ENCODE data around the gene TAS2R46. TPM values are rescaled to one million over a fixed set of nuclear protein-coding genes. Genes with fewer than 3 reads are reported as not detected.
"Not testable (repeated sequence)": the region's sequence is repeated elsewhere in the genome, so short reads cannot be mapped to it uniquely, and the experiment has no call there.

The TAS2R46 gene
- polyA plus RNA-seq, 10 donors = 0.19 to 0.26 TPM; not detected in 8

GRCh38 chr12:11039171-11039570, 22.9 kb downstream of the TAS2R46 start:
- no peak for DNase-seq

GRCh38 chr12:11033959-11034358, 28.1 kb downstream of the TAS2R46 start:
- not testable (repeated sequence) for DNase-seq

GRCh38 chr12:11031307-11031706, 30.8 kb downstream of the TAS2R46 start, which contains the start of gene TAS2R31:
Gene TAS2R31 (minus strand): TSS chr12:11031407. CDS start chr12:11031335, 72 bp downstream.
- DNase-seq = no peak

DNA sequence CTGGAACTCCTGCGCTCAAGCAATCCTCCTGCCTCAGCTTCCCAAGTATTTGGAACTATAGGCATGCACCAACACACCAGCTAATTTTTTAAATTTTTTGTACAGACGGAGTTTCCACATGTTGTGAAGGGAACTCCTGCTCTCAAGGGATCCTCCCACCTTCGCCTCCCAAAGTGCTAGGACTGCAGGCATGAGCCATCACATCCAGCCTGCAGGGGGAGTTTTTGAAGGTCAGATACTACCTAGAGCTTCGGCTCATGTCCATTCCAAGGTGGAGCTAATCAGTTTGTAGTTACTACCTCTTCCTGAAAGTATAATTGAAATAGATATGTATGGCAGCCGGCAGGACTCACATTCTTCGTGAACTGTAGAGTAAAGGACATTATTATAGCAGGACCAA, 36.0 kb downstream of the TAS2R46 start:
- DNase-seq = no peak

DNA sequence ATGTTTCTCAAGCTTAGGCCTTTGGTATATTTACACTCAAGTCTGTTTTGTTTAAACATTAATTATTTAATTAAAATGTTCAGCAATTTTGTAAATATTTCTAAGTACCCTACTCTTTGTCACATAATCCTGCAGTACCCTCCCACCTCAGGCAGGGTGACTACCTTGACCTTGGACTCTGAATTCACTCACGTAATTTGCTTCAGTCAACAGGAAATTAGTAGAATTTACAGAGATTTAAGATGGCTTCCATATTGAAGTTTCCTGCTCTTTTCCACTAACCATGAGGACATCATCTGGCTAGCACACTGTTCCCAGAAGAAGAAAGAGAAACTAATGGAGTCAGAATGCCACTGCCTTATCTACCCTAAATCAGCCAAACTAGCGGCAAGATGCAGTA, 38.7 kb downstream of the TAS2R46 start:
- no peak for DNase-seq

- no peak for DNase-seq
Measured at GRCh38 chr12:11022520-11022919, 39.6 kb downstream of the TAS2R46 start, which contains the start of gene TAS2R19. Gene TAS2R19 (minus strand): TSS chr12:11022620. CDS start chr12:11022571, 49 bp downstream.

- no peak for DNase-seq
Measured at GRCh38 chr12:11016937-11017336, 45.2 kb downstream of the TAS2R46 start.

DNA sequence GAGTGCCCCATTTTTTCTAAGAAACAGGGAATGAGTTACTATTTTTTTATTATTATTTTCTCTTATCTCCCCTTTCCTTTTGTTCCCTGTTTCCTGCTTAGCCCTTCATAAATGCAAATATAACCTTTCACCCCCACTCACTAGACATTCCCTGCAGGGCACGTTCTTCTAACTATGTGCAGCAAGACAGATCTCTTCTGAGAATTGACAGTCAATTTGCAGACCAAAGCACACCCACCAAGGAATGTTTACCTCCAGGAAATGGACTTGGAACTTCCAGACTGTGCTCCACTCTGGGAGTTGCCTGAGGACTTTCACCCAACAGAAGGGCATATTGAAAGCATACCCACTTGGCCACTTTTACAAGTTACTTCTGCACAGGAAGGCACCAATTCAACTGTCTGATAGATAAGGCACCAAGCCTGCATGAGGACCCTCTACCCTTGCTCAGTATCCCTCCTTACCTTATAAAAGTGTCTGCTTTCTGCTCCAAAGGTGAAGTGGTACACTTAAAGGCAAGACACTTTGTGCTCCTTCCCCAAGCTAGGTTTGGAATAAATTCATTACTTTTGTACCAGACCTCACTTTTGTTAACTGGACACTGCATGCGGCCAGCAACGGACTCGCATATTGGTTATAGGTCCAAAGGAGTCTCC, 46.2 kb downstream of the TAS2R46 start:
- DNase-seq = no peak

- no peak for DNase-seq
Measured at GRCh38 chr12:11014234-11014633, 47.9 kb downstream of the TAS2R46 start.

Other genes with a start within 250 kb of the TAS2R46 start
- 1 to 10 TPM in 5 of 10 donors, under 1 TPM in 5; 0.30 to 1.5 (median 0.99) TPM for gene TAS2R10, start 235.9 kb downstream of the TAS2R46 start, polyA plus RNA-seq (ENCODE audit: insufficient read length in 10 of 10)
- gene PRR4, start 212.8 kb downstream of the TAS2R46 start, polyA plus RNA-seq (ENCODE audit: insufficient read length in 10 of 10) = 1 to 10 TPM; 1.1 to 9.2 (median 2.6) TPM
- 10 to 100 TPM in 3 of 10 donors, 1 to 10 TPM in 7; 5.1 to 12.9 (median 7.5) TPM for gene PRH1, start 178.0 kb downstream of the TAS2R46 start, polyA plus RNA-seq (ENCODE audit: insufficient read length in 10 of 10)
- under 1 TPM in 3 of 10 donors, not detected in 7; 0.11 to 0.18 (median 0.15) TPM for gene TAS2R13, start 152.7 kb downstream of the TAS2R46 start, polyA plus RNA-seq (ENCODE audit: insufficient read length in 10 of 10)
- under 1 TPM in 3 of 10 donors, not detected in 7; 0.35 to 0.85 (median 0.38) TPM for gene PRH2, start 133.1 kb downstream of the TAS2R46 start, polyA plus RNA-seq (ENCODE audit: insufficient read length in 10 of 10)
- 1 to 10 TPM; 1.6 to 5.7 (median 2.8) TPM for gene TAS2R14, start 123.0 kb downstream of the TAS2R46 start, polyA plus RNA-seq (ENCODE audit: insufficient read length in 10 of 10)
- gene TAS2R50, start 75.4 kb downstream of the TAS2R46 start, polyA plus RNA-seq (ENCODE audit: insufficient read length in 10 of 10) = under 1 TPM in 2 of 10 donors, not detected in 8; 0.28 to 0.29 TPM
- gene TAS2R20, start 64.0 kb downstream of the TAS2R46 start, polyA plus RNA-seq (ENCODE audit: insufficient read length in 10 of 10) = 1 to 10 TPM in 4 of 10 donors, under 1 TPM in 6; 0.49 to 3.7 (median 0.96) TPM
- gene TAS2R19, start 39.7 kb downstream of the TAS2R46 start, polyA plus RNA-seq (ENCODE audit: insufficient read length in 10 of 10) = 1 to 10 TPM in 5 of 10 donors, under 1 TPM in 5; 0.65 to 2.4 (median 1.0) TPM
- 1 to 10 TPM in 5 of 10 donors, under 1 TPM in 5; 0.65 to 2.1 (median 1.0) TPM for gene TAS2R31, start 30.9 kb downstream of the TAS2R46 start, polyA plus RNA-seq (ENCODE audit: insufficient read length in 10 of 10)
- under 1 TPM in 5 of 10 donors, not detected in 5; 0.22 to 0.44 (median 0.30) TPM for gene TAS2R43, start 30.0 kb upstream of the TAS2R46 start, polyA plus RNA-seq (ENCODE audit: insufficient read length in 10 of 10)
- under 1 TPM in 8 of 10 donors, not detected in 2; 0.10 to 0.46 (median 0.14) TPM for gene TAS2R30, start 72.3 kb upstream of the TAS2R46 start, polyA plus RNA-seq (ENCODE audit: insufficient read length in 10 of 10)
- gene SMIM10L1, start 108.9 kb upstream of the TAS2R46 start, polyA plus RNA-seq (ENCODE audit: insufficient read length in 10 of 10) = 10 to 100 TPM; 12.5 to 15.1 (median 13.4) TPM
- not detected for gene TAS2R42, start 124.6 kb upstream of the TAS2R46 start, polyA plus RNA-seq (ENCODE audit: insufficient read length in 10 of 10)
- not detected for gene PRB3, start 207.4 kb upstream of the TAS2R46 start, polyA plus RNA-seq (ENCODE audit: insufficient read length in 10 of 10)
- not detected for gene PRB4, start 248.1 kb upstream of the TAS2R46 start, polyA plus RNA-seq (ENCODE audit: insufficient read length in 10 of 10)